ENCODE measurements around the gene IQSEC2. TPM values are rescaled to one million over a fixed set of nuclear protein-coding genes. Genes with fewer than 3 reads are reported as not detected.

IQSEC2 gene
- total RNA-seq, 4 donors from 2014 or later = 10.1 to 25.7 (median 16.8) TPM

- Histone ChIP-seq H3K27ac (no peak overlapping the region), H3K4me3 (no peak overlapping the region), H3K4me1 (peaks cover 0 to 19% (median 15%) of the 10 kb centered on the region in 3 donors), H3K9me3 (no peaks in the 10 kb centered on the region), H3K27me3 (no peaks in the 10 kb centered on the region), H3K36me3 (no peaks in the 10 kb centered on the region)
- WGBS, 2 donors (ENCODE audit: low coverage in 1 of 2) = 75 to 80% methylated on average over 1 to 2 of the region's 3 CpGs
- no peak for ATAC-seq
- TF ChIP-seq POLR2AphosphoS5 (IDR thresholded peaks at IDR 0.05) (no peak), POLR2A (IDR thresholded peaks at IDR 0.05) (no peak), EP300 (IDR thresholded peaks at IDR 0.05) (no peak)
- TF ChIP-seq, protein P1, sequence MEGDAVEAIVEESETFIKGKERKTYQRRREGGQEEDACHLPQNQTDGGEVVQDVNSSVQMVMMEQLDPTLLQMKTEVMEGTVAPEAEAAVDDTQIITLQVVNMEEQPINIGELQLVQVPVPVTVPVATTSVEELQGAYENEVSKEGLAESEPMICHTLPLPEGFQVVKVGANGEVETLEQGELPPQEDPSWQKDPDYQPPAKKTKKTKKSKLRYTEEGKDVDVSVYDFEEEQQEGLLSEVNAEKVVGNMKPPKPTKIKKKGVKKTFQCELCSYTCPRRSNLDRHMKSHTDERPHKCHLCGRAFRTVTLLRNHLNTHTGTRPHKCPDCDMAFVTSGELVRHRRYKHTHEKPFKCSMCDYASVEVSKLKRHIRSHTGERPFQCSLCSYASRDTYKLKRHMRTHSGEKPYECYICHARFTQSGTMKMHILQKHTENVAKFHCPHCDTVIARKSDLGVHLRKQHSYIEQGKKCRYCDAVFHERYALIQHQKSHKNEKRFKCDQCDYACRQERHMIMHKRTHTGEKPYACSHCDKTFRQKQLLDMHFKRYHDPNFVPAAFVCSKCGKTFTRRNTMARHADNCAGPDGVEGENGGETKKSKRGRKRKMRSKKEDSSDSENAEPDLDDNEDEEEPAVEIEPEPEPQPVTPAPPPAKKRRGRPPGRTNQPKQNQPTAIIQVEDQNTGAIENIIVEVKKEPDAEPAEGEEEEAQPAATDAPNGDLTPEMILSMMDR (IDR thresholded peaks at IDR 0.05) = no peak
Observed at GRCh38 chrX:53291596-53291995, 10.2 kb upstream of the IQSEC2 start.

DNA sequence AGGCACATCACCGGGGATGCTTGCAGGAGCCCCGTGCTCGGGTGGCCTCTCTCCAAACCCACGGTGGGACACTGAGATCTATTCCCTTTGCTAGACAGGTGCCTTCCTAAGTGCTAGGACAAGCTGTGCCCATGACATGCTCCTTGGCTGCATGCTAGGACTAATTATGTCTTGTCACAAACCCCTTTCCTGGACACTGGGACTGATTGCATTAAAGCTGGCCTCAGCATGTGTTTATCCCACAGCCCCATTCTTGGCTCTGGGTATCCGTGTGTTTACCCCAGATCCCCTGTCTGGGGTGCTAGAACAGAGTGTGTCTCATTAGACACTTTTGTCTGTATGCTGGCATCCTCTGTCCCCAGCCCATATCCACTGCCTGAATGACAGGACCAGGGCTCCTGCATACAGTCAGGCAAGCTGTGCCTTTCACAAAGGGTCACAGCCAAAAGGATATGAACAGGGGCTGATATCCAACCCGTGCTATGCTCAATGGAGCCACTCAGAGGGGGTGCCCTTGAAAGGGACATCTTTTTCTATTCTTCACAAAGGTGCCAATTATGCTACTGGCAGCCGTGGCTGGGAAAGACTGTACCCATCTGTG lies 9.2 kb upstream of the IQSEC2 start:
- no peak overlapping the region for H3K4me3 ChIP-seq
- 69% methylated on average over 2 of the region's 7 CpGs; no CpG with 5 or more reads in 1 of the 2 donors for WGBS, 2 donors (ENCODE audit: low coverage in 1 of 2)
- H3K27me3 ChIP-seq = no peaks in the 10 kb centered on the region
- ATAC-seq = no peak
- TF ChIP-seq EP300 (IDR thresholded peaks at IDR 0.05) (no peak), POLR2A (IDR thresholded peaks at IDR 0.05) (no peak), POLR2AphosphoS5 (IDR thresholded peaks at IDR 0.05) (no peak)
- TF ChIP-seq, protein P1 (IDR thresholded peaks at IDR 0.05) = no peak
- peaks cover 0 to 30% (median 15%) of the 10 kb centered on the region in 3 donors for H3K4me1 ChIP-seq
- no peak overlapping the region for H3K27ac ChIP-seq
- no peaks in the 10 kb centered on the region for H3K9me3 ChIP-seq
- H3K36me3 ChIP-seq = no peaks in the 10 kb centered on the region

DNA sequence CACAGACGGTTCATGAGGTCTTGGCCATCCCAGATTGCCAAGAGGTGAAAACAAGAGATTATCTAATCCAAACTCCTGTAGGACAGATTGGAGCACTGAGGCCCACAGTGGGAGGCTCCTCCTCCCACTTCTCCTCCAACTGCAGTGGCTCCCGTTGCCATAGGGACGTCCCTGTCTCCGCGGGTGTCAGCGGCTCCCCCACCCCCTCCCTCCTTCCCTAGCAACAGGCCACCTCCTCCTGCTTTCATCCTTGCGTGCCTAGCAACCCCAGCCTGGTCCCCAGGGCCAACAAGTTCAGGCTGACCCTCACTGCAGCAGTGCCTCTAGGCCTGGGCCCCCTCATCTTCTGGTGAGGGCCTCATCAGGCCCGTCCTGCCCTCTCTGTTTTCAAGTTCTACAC lies 6.8 kb upstream of the IQSEC2 start:
- H3K36me3 ChIP-seq = no peaks in the 10 kb centered on the region
- peaks cover 0 to 43% (median 15%) of the 10 kb centered on the region in 3 donors for H3K4me1 ChIP-seq
- H3K27ac ChIP-seq = peak overlapping the region; percentile 35 to 75 (median 60)
- no peak for TF ChIP-seq POLR2AphosphoS5 (IDR thresholded peaks at IDR 0.05)
- TF ChIP-seq EP300 (IDR thresholded peaks at IDR 0.05) = no peak
- TF ChIP-seq, protein P1 (IDR thresholded peaks at IDR 0.05) = no peak
- TF ChIP-seq POLR2A (IDR thresholded peaks at IDR 0.05) = no peak
- WGBS, 2 donors (ENCODE audit: low coverage in 1 of 2) = 23 to 33% methylated on average over 1 to 3 of the region's 8 CpGs
- H3K27me3 ChIP-seq = no peaks in the 10 kb centered on the region
- ATAC-seq = peak; percentile 10
- no peaks in the 10 kb centered on the region for H3K9me3 ChIP-seq
- H3K4me3 ChIP-seq = no peak overlapping the region

DNA sequence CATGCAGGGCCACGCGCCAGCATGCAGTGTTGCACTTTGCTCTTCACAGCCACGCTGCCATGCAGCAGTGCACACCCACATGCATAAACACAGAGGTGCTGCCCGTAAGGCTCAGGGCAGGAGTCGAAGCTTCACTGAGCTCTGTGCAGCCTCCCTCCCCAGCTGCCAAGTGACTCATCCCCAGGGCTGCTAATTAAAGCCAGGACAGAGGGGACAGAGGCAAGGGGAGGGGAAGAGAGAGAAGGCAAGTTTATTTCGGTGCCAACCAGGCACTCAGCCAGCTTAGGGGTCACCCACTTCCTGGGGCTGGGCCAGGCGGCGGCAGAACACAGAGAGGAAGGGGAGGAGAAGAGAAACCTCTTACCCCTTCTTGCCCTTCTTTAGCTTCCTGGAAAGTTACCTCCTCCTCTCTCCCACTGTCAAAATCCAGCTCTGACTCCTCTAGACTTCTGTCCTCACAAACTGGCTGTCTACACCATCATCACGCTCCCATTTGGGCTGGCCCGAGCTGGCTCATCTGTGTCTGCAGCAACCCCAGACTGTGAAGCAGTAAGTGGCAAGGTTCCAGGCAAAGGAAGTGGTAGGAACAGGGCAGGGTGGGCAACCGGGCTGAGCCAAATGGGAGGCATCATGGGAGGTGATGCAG lies 6.2 kb upstream of the IQSEC2 start:
- Histone ChIP-seq H3K4me3 (no peak overlapping the region), H3K4me1 (peaks cover 0 to 49% (median 15%) of the 10 kb centered on the region in 3 donors), H3K27me3 (no peaks in the 10 kb centered on the region), H3K36me3 (no peaks in the 10 kb centered on the region), H3K9me3 (no peaks in the 10 kb centered on the region), H3K27ac (peak overlapping the region; percentile 35 to 75 (median 60))
- WGBS, 2 donors (ENCODE audit: low coverage in 1 of 2) = 0 to 24% methylated on average over 1 to 5 of the region's 11 CpGs
- ATAC-seq = peak; percentile 73
- no peak for TF ChIP-seq POLR2A (IDR thresholded peaks at IDR 0.05)
- peak; percentile 49 for TF ChIP-seq POLR2AphosphoS5 (IDR thresholded peaks at IDR 0.05)

DNA sequence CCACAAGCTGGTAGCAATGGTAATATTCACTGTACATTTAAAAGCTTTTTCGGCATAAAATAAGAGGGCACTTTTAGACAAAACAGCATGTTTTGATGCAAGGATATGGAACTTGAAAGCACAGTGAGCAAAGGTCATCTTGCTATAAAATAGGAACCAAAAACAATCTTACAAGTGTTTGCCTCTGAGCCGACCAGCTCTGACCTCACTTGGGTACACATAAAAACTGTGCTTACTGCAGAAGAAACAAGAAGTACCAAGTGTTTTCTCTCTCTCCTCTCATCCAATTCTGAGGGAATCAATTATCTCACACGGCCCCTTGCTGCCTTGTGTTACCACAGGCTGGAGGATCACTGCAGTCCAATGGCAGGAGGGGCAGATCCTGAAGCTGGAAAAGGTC lies 4.8 kb upstream of the IQSEC2 start:
- Histone ChIP-seq H3K27me3 (no peaks in the 10 kb centered on the region), H3K4me1 (peaks cover 4 to 62% (median 25%) of the 10 kb centered on the region in 3 donors), H3K36me3 (no peaks in the 10 kb centered on the region), H3K4me3 (no peak overlapping the region), H3K9me3 (no peaks in the 10 kb centered on the region), H3K27ac (no peak overlapping the region)
- ATAC-seq = no peak
- TF ChIP-seq EP300 (IDR thresholded peaks at IDR 0.05) (no peak), POLR2A (IDR thresholded peaks at IDR 0.05) (no peak), POLR2AphosphoS5 (IDR thresholded peaks at IDR 0.05) (no peak)
- TF ChIP-seq, protein P1 (IDR thresholded peaks at IDR 0.05) = no peak
- WGBS, 2 donors (ENCODE audit: low coverage in 1 of 2) = 63 to 75% methylated on average over 2 to 3 of the region's 3 CpGs
